CD14-positive monocyte (primary cell): ENCODE data around the gene ENPP6. TPM values are rescaled to one million over a fixed set of nuclear protein-coding genes. Genes with fewer than 3 reads are reported as not detected.

ENCODE experiments used
- DNase-seq, 3 donors: peaks; one replicate each; pipeline ENCODE4 v3.0.0-alpha.2; 2011 to 2022
- H2AFZ ChIP-seq: 2 replicates; pipeline ENCODE4 v1.6.0; 2012; ENCODE audit warnings: mild to moderate bottlenecking, low read depth, low read length, inconsistent platforms; ENCODE audit not compliant: insufficient read depth, poor library complexity, severe bottlenecking
- H3K27ac ChIP-seq, 2 donors: 1 replicate in 1 of 2; 2 replicates in 1 of 2; pipeline ENCODE4 v1.5.1; 2012 to 2013; ENCODE audit warnings: low read length in 2 of 2, control low read depth in 1 of 2, inconsistent platforms in 1 of 2, low read depth in 1 of 2, mild to moderate bottlenecking in 1 of 2
- H3K27me3 ChIP-seq, 2 donors: one replicate each; pipeline versions ENCODE4 v1.6.0 to v1.6.1; 2011 to 2013; ENCODE audit warnings: low read length in 2 of 2; ENCODE audit not compliant: control insufficient read depth in 2 of 2, insufficient read depth in 2 of 2
- H3K36me3 ChIP-seq, 2 donors: replicated peaks in 1 of 2; 1 replicate in 1 of 2; 2 replicates in 1 of 2; pipeline versions ENCODE4 v1.5.1 to v1.6.1; 2012 to 2013; ENCODE audit warnings: low read length in 2 of 2, control low read depth in 1 of 2, inconsistent platforms in 1 of 2, mild to moderate bottlenecking in 1 of 2; ENCODE audit not compliant: insufficient read depth in 2 of 2, control insufficient read depth in 1 of 2
- H3K4me1 ChIP-seq, 2 donors: 1 replicate in 1 of 2; 2 replicates in 1 of 2; pipeline versions ENCODE4 v1.5.1 to v1.6.1; 2012 to 2013; ENCODE audit warnings: low read length in 2 of 2, control low read depth in 1 of 2, inconsistent platforms in 1 of 2, mild to moderate bottlenecking in 1 of 2, moderate library complexity in 1 of 2; ENCODE audit not compliant: insufficient read depth in 2 of 2, control insufficient read depth in 1 of 2
- H3K4me2 ChIP-seq: replicated peaks from 2 replicates; pipeline ENCODE3; 2012; ENCODE audit warnings: low read length, moderate library complexity, mild to moderate bottlenecking; ENCODE audit not compliant: poor library complexity, severe bottlenecking; ENCODE audit errors: extremely low read depth
- H3K4me3 ChIP-seq, 3 experiments: fragments of 200-600 bp in 1 of 3; sonication (generic) in 1 of 3; replicated peaks in 1 of 3; 1 replicate in 2 of 3; 2 replicates in 1 of 3; pipeline ENCODE4 v1.5.1; 2011 to 2013; ENCODE audit warnings: low read length in 3 of 3, mild to moderate bottlenecking in 3 of 3, control low read depth in 2 of 3, low read depth in 2 of 3, inconsistent platforms in 1 of 3, moderate library complexity in 1 of 3
- H3K79me2 ChIP-seq: 2 replicates; pipeline ENCODE4 v1.6.0; 2012; ENCODE audit warnings: mild to moderate bottlenecking, control low read depth, inconsistent platforms, low read length, moderate library complexity; ENCODE audit not compliant: insufficient read depth
- H3K9ac ChIP-seq: 2 replicates; pipeline ENCODE4 v1.6.0; 2017; ENCODE audit warnings: low read length, mild to moderate bottlenecking; ENCODE audit not compliant: insufficient read depth, poor library complexity, severe bottlenecking
- H3K9me3 ChIP-seq, 2 donors: replicated peaks in 1 of 2; 1 replicate in 1 of 2; 2 replicates in 1 of 2; pipeline versions ENCODE4 v1.5.1 to v1.6.1; 2012 to 2013; ENCODE audit warnings: low read length in 2 of 2, control low read depth in 1 of 2; ENCODE audit not compliant: control insufficient read depth in 1 of 2, insufficient read depth in 1 of 2
- H4K20me1 ChIP-seq: 2 replicates; pipeline ENCODE4 v1.6.0; 2012; ENCODE audit warnings: mild to moderate bottlenecking, low read length, control low read depth, moderate library complexity; ENCODE audit not compliant: insufficient read depth
- H3K27ac Mint-ChIP-seq, 7 donors: one replicate each; pipeline ENCODE4 v1.8.0; 2020; ENCODE audit warnings: mild to moderate bottlenecking in 7 of 7, mixed read lengths in 7 of 7, moderate library complexity in 6 of 7, inconsistent platforms in 2 of 7
- H3K27me3 Mint-ChIP-seq, 3 donors: one replicate each; pipeline ENCODE4 v1.8.0; 2021 to 2022; ENCODE audit warnings: low read depth in 3 of 3, mild to moderate bottlenecking in 3 of 3, mixed read lengths in 3 of 3, moderate library complexity in 3 of 3, inconsistent platforms in 1 of 3
- H3K36me3 Mint-ChIP-seq, 2 donors: one replicate each; pipeline ENCODE4 v1.8.0; 2020; ENCODE audit warnings: mixed read lengths in 2 of 2, inconsistent platforms in 1 of 2, mild to moderate bottlenecking in 1 of 2
- H3K4me1 Mint-ChIP-seq: one replicate; pipeline ENCODE4 v1.8.0; 2020; ENCODE audit warnings: mild to moderate bottlenecking, mixed read lengths
- H3K4me3 Mint-ChIP-seq, 2 donors: one replicate each; pipeline ENCODE4 v1.8.0; 2020; ENCODE audit warnings: mild to moderate bottlenecking in 2 of 2, mixed read lengths in 2 of 2, moderate library complexity in 1 of 2
- H3K9me3 Mint-ChIP-seq, 7 donors: one replicate each; pipeline ENCODE4 v1.8.0; 2020 to 2022; ENCODE audit warnings: mixed read lengths in 7 of 7, mild to moderate bottlenecking in 6 of 7, moderate library complexity in 6 of 7, inconsistent platforms in 2 of 7
- CTCF ChIP-seq: fragments of 200-600 bp; IDR thresholded peaks from one replicate; pipeline ENCODE4 v1.8.0; 2022; ENCODE audit warnings: antibody characterized with exemption, mild to moderate bottlenecking
- WGBS: methylation state at CpG from one replicate; pipeline ENCODE4 v1.1.5; 2013; ENCODE audit warnings: missing lambda C conversion rate; ENCODE audit not compliant: insufficient coverage; 5-methylcytosine and 5-hydroxymethylcytosine counted together
- intact Hi-C, 2 donors: fragments of 100-400 bp; cut with micrococcal nuclease; formaldehyde crosslinking; loops; one replicate each; pipeline versions ENCODE4 v1.15.0 to v1.15.1; 2023
- polyA plus RNA-seq, 3 donors: library from polyadenylated mRNA; depleted of rRNA in 1 of 3; unstranded in 2 of 3; stranded (reverse) in 1 of 3; fragments of 300-500 nt in 2 of 3; fragments of >200 nt in 1 of 3; fragmentation: Illumina TruSeq in 2 of 3; gene quantifications; 1 replicate in 2 of 3; 2 replicates in 1 of 3; pipeline ENCODE4 v1.2.3, GENCODE V29; 2012 to 2021

The ENPP6 gene
- polyA plus RNA-seq, 3 donors: 0.05 TPM; not detected in 2

GRCh38 chr4:184062769-184063168, 154.9 kb downstream of the ENPP6 start:
- no peak for DNase-seq
- Histone ChIP-seq H3K36me3 (no peaks in the 10 kb centered on the region), H3K4me2 (no peak overlapping the region), H3K27ac (no peak overlapping the region), H3K9ac (no peak overlapping the region), H3K9me3 (no peaks in the 10 kb centered on the region), H3K4me1 (no peaks in the 10 kb centered on the region), H3K79me2 (no peaks in the 10 kb centered on the region), H3K4me3 (no peak overlapping the region), H4K20me1 (no peaks in the 10 kb centered on the region), H2AFZ (no peak overlapping the region), H3K27me3 (no peaks in the 10 kb centered on the region)
- Mint-ChIP-seq H3K27me3 (peaks cover 2 to 4% (median 2%) of the 10 kb centered on the region in 3 donors), H3K4me1 (no peaks in the 10 kb centered on the region), H3K36me3 (no peaks in the 10 kb centered on the region), H3K9me3 (peaks cover 0 to 10% (median 2%) of the 10 kb centered on the region in 7 donors), H3K4me3 (no peak overlapping the region), H3K27ac (no peak overlapping the region)
- no peak for TF ChIP-seq CTCF
- intact Hi-C loops: no loop called here
- WGBS: 100% methylated on average over 3 of the region's 7 CpGs

- no peaks in the 10 kb centered on the region for H3K4me1 Mint-ChIP-seq
- no peak for DNase-seq
- H3K27ac Mint-ChIP-seq: no peak overlapping the region
- TF ChIP-seq CTCF: no peak
- no peak overlapping the region for H3K27ac ChIP-seq
- no peaks in the 10 kb centered on the region for H4K20me1 ChIP-seq
- WGBS: 96% methylated on average over 4 of the region's 7 CpGs
- H3K4me1 ChIP-seq: no peaks in the 10 kb centered on the region
- H3K79me2 ChIP-seq: no peaks in the 10 kb centered on the region
- no peak overlapping the region for H3K4me3 ChIP-seq
- H3K36me3 ChIP-seq: no peaks in the 10 kb centered on the region
- H3K9ac ChIP-seq: no peak overlapping the region
- no peaks in the 10 kb centered on the region for H3K9me3 ChIP-seq
- H3K4me2 ChIP-seq: no peak overlapping the region
- no peak overlapping the region for H3K4me3 Mint-ChIP-seq
- no peaks in the 10 kb centered on the region for H3K36me3 Mint-ChIP-seq
- peaks cover 0 to 6% (median 2%) of the 10 kb centered on the region in 7 donors for H3K9me3 Mint-ChIP-seq
- H3K27me3 Mint-ChIP-seq: peaks cover 0 to 4% (median 2%) of the 10 kb centered on the region in 3 donors
- H3K27me3 ChIP-seq: no peaks in the 10 kb centered on the region
- H2AFZ ChIP-seq: no peak overlapping the region
- intact Hi-C loops: no loop called here
Measured at GRCh38 chr4:184061582-184061981, 156.1 kb downstream of the ENPP6 start.
